NCI-H748 (cell line): ENCODE results near the gene FAM50A.

Source experiments
- DNase-seq: peaks from one replicate; lab custom pipeline; 2025; ENCODE audit not compliant: unreplicated experiment; lab: John Stamatoyannopoulos, UW

FAM50A gene

DNA sequence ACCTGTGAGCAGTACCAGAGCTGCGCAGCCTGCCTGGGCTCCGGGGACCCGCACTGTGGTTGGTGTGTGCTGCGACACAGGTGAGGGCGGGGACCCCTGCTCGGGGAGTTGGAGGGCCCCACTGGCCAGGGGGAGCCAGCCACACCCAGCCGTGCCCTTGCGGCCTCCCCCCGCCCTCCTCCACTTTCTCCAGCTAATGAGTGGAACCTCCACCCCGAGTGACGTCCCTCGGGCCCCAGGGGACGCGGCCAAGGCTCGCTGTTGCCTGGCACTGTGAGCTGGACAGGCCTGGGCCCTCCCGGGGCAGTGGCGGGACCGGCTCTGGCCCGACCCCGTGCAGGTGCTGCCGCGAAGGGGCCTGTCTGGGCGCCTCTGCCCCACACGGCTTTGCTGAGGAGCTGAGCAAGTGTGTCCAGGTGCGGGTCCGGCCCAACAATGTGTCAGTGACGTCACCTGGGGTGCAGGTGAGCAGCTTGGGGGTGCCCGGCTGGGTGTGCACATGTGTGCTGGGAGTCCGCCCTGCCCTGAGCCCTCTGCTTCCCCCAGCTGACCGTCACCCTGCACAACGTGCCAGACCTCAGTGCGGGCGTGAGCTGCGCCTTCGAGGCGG lies 19.8 kb downstream of the FAM50A start:
- DNase-seq = no peak

GRCh38 chrX:154464806-154465365 lies 20.9 kb downstream of the FAM50A start:
- no peak for DNase-seq

DNA sequence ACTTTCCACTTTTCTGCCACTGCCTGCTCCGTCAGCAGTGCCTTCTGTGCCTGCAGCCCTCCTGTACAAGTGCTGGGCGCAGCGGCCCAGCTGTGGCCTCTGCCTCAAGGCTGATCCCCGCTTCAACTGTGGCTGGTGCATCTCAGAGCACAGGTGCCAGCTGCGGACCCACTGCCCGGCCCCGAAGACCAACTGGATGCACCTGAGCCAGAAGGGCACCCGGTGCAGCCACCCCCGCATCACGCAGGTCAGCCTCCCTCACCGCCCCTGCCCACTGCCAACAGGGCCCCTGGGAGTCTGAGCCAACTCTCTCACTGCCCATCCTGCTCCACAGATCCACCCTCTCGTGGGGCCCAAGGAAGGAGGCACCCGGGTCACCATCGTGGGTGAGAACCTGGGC lies 21.7 kb downstream of the FAM50A start:
- DNase-seq = no peak

GRCh38 chrX:154466036-154466435 lies 22.1 kb downstream of the FAM50A start:
- no peak for DNase-seq

DNA sequence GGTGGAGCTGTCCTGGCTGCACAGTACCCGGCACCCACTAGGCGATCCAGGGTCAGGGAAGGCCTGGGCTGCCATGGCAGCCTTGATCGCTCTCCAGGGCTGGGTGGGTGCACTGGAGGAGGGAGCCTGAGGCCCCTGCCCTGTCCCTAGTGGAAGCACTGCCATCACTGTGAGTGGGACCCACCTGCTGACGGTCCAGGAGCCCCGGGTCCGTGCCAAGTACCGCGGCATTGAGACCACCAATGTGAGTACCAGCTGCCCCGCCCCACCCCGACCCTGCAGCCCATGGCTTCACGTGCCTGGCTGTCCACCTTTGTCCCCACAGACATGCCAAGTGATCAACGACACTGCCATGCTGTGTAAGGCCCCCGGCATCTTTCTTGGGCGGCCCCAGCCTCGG lies 23.0 kb downstream of the FAM50A start:
- no peak for DNase-seq

DNA sequence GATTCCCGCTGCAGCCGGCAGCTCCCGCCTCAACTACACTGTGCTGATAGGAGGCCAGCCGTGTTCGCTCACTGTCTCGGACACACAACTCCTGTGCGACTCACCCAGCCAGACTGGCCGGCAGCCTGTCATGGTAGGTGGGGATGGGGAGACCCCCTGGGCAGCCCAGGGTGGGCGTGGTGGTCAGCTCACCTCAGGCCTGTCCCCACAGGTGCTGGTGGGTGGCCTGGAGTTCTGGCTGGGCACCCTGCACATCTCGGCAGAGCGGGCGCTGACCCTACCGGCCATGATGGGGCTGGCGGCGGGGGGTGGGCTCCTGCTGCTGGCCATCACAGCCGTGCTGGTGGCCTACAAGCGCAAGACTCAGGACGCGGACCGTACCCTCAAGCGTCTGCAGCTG lies 23.6 kb downstream of the FAM50A start:
- DNase-seq = no peak

- no peak for DNase-seq
Measured at GRCh38 chrX:154468217-154468616, 24.3 kb downstream of the FAM50A start.

GRCh38 chrX:154469114-154469513 lies 25.2 kb downstream of the FAM50A start:
- DNase-seq = no peak

DNA sequence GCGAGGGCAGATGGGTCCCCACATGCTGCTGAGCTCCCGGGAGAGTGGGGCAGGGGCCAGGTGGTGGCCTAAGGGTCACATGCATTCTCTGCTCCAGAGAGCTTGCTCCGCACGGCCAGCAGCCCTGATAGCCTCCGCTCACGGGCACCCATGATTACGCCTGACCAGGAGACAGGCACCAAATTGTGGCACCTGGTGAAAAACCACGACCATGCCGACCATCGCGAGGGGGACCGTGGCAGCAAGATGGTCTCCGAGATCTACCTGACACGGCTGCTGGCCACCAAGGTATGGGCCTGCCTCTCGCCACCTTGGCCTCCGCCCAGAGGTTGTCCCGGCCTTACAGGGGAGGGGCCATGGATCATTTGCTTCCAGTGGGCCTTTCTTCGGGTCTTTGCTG lies 25.9 kb downstream of the FAM50A start:
- no peak for DNase-seq

DNA sequence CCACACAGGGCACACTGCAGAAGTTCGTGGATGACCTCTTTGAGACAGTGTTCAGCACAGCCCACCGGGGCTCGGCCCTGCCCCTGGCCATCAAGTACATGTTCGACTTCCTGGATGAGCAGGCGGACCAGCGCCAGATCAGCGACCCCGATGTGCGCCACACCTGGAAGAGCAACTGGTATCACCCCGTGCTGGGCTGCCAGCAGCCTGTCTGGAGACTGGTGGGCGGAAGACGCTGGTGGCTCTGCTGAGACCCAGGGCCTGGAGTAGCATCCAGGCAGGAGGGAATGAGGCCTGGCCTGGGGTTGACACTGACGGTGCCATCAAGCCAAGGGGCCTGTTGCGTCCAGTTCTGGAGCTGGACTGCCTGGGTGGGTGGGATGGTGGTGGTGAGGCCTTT lies 26.5 kb downstream of the FAM50A start:
- no peak for DNase-seq

DNA sequence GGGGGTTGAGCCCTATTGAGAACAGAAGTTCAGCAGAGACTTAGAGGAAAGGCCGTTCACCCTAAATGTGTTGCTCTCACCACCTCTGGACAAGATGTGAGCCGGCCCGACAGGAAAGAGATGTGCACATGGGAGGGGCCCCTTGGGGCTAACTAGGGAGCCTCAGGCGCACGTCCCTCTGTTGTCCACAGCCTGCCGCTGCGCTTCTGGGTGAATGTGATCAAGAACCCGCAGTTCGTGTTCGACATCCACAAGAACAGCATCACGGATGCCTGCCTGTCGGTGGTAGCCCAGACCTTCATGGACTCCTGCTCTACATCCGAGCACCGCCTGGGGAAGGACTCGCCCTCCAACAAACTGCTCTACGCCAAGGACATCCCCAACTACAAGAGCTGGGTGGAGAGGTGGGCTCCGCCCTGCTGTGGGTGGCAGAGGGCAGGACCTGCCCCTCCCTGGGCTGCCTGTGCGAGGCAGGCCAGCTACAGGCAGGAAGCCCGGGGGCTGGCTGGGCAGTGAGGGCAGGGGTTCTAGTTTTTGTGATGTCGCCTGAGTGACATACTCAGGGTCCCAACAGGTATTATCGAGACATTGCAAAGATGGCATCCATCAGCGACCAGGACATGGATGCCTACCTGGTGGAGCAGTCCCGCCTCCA lies 27.1 kb downstream of the FAM50A start:
- no peak for DNase-seq

DNA sequence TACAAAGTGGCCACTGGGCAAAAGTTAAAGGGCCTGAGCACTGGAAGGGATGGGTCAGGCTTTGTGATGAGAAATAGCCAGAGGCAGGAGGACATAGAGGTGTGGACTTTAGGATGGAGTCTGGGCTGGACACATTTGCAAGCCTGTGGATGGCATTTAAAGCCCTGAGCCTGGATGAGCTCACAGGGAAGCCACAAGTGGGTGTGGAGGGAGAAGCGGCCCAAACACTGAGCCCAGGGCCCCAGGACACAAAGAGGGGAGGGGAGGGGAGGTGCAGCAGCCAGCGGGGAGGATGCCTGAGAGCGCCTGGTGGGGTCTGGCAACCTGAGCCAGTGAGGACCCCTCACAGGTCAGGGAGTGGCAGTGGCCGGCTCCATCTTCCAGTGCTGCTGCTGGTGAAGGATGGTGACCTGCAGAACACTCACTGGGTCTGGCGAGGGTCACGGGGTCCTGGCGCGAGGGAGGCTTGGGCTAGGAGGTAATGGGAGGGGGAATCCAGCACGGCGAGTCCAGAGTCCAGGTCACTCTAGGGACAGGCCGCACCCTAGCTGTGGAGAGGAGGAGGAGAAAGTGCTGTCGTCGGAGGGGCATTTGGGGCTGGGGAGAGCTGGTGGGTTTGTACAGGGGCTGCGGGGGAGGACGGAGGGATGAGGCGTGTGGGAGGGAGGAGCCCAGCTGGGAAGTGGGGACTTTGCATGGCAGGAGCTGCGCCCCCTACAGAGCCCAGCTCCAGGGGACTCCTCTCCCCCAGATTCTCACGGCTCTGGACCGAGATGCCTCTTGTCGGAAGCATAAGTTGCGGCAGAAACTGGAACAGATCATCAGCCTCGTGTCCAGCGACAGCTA lies 28.1 kb downstream of the FAM50A start:
- no peak for DNase-seq

GRCh38 chrX:154472685-154473632 lies 29.0 kb downstream of the FAM50A start:
- no peak for DNase-seq

GRCh38 chrX:154473683-154474082 lies 29.7 kb downstream of the FAM50A start:
- DNase-seq = no peak

- DNase-seq = no peak
Measured at GRCh38 chrX:154476821-154477220, 32.9 kb downstream of the FAM50A start.

DNA sequence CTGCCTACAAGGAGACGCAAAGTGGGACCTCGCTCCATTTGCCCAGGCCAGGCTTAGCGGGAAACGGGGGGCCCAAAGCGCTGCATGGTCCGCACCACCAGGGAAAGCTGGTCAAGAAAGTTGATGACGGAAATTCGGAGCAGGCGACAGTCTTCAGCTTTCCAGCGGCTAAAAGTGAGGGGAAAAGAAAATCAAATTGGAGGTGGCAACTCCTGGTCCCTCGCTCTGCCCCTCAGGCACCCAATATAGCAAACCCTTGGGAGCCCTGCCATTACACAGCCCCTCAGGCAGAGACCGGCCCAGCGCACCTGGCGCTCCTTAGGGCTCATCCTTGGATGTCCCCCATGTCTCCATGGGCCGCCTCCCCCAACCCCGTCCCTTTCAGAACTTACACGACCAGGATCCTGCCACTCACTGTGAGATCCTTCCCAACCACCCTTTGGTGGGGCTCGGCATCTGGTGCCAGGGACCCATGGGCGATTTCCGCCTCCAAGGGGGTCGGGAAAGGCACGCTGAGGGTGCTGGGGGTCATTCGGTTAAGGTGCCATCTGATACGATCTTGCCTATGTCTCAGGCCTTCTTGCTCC lies 34.0 kb downstream of the FAM50A start:
- peak; percentile 29 for DNase-seq

DNA sequence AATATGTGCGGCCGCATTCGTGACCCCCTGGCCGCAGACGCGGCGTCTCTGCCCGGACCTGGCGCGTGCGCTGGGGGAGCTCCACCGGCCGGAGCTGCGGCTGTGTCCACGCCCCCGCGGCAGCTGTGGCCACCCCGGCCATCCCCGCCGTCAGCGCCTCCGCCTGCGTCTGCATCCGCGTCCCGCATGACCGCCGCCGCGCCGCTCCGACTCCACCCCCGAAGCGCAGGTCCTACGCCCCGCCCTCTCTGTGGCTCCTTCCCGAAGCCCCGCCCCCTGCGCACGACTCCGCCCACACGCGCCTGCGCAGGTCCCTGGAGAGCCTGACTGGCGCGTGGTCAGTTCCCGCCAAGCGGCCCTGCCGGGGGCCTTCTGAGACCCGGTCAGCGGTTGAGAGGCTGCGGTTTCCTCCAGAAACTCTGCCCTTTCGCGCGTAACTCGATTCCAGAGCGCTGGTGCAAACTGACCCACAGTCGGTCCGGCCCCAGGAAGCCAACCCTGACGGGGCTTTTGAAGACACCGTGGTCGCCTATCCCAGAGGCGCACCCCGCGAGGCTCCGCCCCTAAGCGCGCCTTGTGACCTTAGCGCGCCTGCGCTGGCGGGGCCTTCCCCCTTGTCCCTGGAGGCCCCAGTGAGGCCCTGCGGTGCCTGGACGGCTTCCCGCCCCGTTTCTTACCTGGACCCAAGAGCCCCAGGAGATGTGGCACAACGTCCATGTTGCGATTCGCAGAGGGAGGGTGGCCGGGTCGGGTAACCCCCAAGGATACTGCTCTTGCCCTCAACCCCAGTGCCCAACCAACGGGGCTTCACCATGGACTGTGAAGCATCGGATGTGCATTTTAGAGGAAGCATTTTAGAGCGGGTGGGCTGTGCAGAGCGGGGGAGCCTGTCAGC lies 35.0 kb downstream of the FAM50A start, which contains the start of gene LAGE3:
TSS of gene LAGE3 (minus strand) at position 554 of the 895 bp plus-strand sequence. CDS start at position 188, 366 bp downstream.
- DNase-seq = peak; percentile 94

DNA sequence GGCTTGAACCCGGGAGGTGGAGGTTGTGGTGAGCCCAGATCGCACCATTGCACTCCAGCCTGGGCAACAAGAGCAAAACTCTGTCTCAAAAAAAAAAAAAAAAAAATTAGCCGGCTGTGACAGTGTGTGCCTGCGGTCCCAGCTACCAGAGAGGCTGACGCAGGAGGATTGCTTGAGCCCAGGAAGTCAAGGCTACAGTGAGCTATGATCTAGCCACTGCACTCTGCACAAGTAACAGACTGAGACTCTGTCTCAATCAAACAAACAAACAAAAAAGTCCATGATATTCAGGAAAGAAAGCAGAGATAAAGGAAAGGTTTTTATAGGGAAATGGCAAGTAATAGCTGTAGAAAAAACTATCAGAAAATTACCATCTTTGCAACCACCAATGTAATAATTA lies 37.3 kb downstream of the FAM50A start:
- no peak for DNase-seq

DNA sequence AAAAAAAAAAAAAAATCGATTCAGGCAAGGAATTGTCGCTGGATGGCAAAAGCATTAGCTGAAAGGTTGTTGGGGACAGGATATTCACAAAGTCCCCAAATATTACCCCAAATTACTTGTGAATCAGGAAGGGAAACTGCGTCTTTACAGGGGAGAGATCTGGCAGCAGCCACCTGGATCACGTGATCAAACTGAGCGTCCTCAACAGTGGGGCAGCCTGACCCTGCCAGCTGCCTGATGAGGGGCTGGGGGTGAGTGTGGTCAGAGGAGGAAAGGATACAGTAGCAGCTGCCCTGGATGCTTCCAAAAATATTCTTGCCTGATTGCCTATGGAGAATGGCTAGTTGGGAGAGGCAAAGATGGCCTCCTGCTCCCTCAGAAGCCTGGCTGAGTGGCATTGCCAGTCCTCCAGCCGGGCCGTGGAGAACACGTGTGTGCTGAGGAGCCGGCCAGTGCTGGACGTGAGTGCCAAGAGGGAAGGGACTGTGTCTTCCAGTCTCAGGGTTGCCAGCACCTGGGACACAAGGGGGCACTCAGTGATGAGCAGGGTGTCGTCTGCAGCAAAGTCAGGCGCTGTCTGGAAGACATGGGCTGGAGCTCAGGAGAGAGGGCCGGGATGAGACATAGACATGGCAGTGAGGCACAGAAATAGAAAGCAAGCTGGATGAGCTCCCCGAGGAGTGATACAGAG lies 38.1 kb downstream of the FAM50A start:
- no peak for DNase-seq
